SK-N-SH treated with all-trans-retinoic acid at 6 μM for 48 hours (cell line): ENCODE data around the gene BNIPL.

Source experiments
- ATAC-seq: fragments of 200-7000 bp; cut with Tn5 transposase; 3 replicates; pipeline ENCODE4 v1.9.1; 2020; ENCODE audit warnings: mild to moderate bottlenecking, moderate library complexity
- ARNTL ChIP-seq: fragments of 450-650 bp; formaldehyde crosslinking; IDR thresholded peaks from 2 replicates; pipeline ENCODE4 v1.5.0; 2020; ENCODE audit warnings: low read depth, mild to moderate bottlenecking, moderate library complexity, borderline replicate concordance
- BACH2 ChIP-seq: fragments of 250-450 bp; sonication (Bioruptor Pico); IDR thresholded peaks from 2 replicates; pipeline ENCODE4 v1.9.0; 2021; ENCODE audit warnings: mild to moderate bottlenecking, borderline replicate concordance
- CSDC2 ChIP-seq: fragments of 250-450 bp; sonication (Bioruptor Pico); IDR thresholded peaks from 2 replicates; pipeline ENCODE4 v1.5.0; 2020; ENCODE audit warnings: mild to moderate bottlenecking, moderate library complexity
- ESRRG ChIP-seq: fragments of 250-450 bp; sonication (Bioruptor Pico); IDR thresholded peaks from 2 replicates; pipeline ENCODE4 v1.6.1; 2021; ENCODE audit warnings: mild to moderate bottlenecking
- GLIS3 ChIP-seq: fragments of 250-450 bp; sonication (Bioruptor Pico); IDR thresholded peaks from 2 replicates; pipeline ENCODE4 v1.5.0; 2020; ENCODE audit warnings: mild to moderate bottlenecking, moderate library complexity
- ISL1 ChIP-seq: fragments of 250-450 bp; sonication (Bioruptor Pico); IDR thresholded peaks from 2 replicates; pipeline ENCODE4 v2.1.2; 2022; ENCODE audit warnings: mild to moderate bottlenecking, moderate library complexity
- OSR1 ChIP-seq: fragments of 250-450 bp; sonication (Bioruptor Pico); IDR thresholded peaks from 2 replicates; pipeline ENCODE4 v1.8.0; 2022; ENCODE audit warnings: moderate library complexity, mild to moderate bottlenecking, inconsistent platforms
- POU6F1 ChIP-seq: fragments of 250-450 bp; sonication (Bioruptor Pico); IDR thresholded peaks from 2 replicates; pipeline ENCODE4 v1.8.0; 2021; ENCODE audit warnings: low read depth, mild to moderate bottlenecking, moderate library complexity, borderline replicate concordance
- PPARA ChIP-seq: fragments of 250-450 bp; sonication (Bioruptor Pico); IDR thresholded peaks from 2 replicates; pipeline ENCODE4 v1.5.0; 2020; ENCODE audit warnings: mild to moderate bottlenecking, borderline replicate concordance
- RARB ChIP-seq: fragments of 250-450 bp; sonication (Bioruptor Pico); IDR thresholded peaks from 2 replicates; pipeline ENCODE4 v1.8.0; 2021; ENCODE audit warnings: mild to moderate bottlenecking, moderate library complexity
- SNAI2 ChIP-seq: fragments of 250-450 bp; sonication (Bioruptor Pico); IDR thresholded peaks from 2 replicates; pipeline ENCODE4 v1.5.0; 2020; ENCODE audit warnings: mild to moderate bottlenecking, moderate library complexity
- TCF4 ChIP-seq: fragments of 250-450 bp; sonication (Bioruptor Pico); IDR thresholded peaks from 2 replicates; pipeline ENCODE4 v1.8.0; 2021; ENCODE audit warnings: mild to moderate bottlenecking, moderate library complexity, borderline replicate concordance
- TOX ChIP-seq: fragments of 250-450 bp; sonication (Bioruptor Pico); IDR thresholded peaks from 2 replicates; pipeline ENCODE4 v1.8.0; 2021; ENCODE audit warnings: mild to moderate bottlenecking, moderate library complexity, borderline replicate concordance
- ZC3H10 ChIP-seq: fragments of 250-450 bp; sonication (Bioruptor Pico); IDR thresholded peaks from 2 replicates; pipeline ENCODE4 v1.5.1; 2021; ENCODE audit warnings: mild to moderate bottlenecking, moderate library complexity
- ZFP3 ChIP-seq: fragments of 250-450 bp; sonication (Bioruptor Pico); IDR thresholded peaks from 2 replicates; pipeline ENCODE4 v1.5.0; 2020; ENCODE audit warnings: mild to moderate bottlenecking, moderate library complexity
- ZFP30 ChIP-seq: fragments of 450-650 bp; formaldehyde crosslinking; IDR thresholded peaks from 2 replicates; pipeline ENCODE4 v1.5.0; 2022; ENCODE audit warnings: mild to moderate bottlenecking, moderate library complexity
- ZNF565 ChIP-seq: fragments of 450-650 bp; formaldehyde crosslinking; conservative IDR thresholded peaks from 2 replicates; pipeline ENCODE4 v1.5.0; 2020; ENCODE audit warnings: low read depth, mild to moderate bottlenecking, moderate library complexity
- ZNF70 ChIP-seq: fragments of 450-650 bp; formaldehyde crosslinking; IDR thresholded peaks from 2 replicates; pipeline ENCODE4 v1.5.0; 2020; ENCODE audit warnings: mild to moderate bottlenecking, moderate library complexity
- ZNF8 ChIP-seq: fragments of 450-650 bp; formaldehyde crosslinking; IDR thresholded peaks from 2 replicates; pipeline ENCODE4 v1.5.0; 2020; ENCODE audit warnings: mild to moderate bottlenecking, moderate library complexity
- TF ChIP-seq, protein P1 (sequence below): fragments of 250-450 bp; sonication (Bioruptor Pico); IDR thresholded peaks from 2 replicates; pipeline ENCODE4 v1.8.0; 2020; ENCODE audit warnings: mild to moderate bottlenecking, moderate library complexity, borderline replicate concordance
- TF ChIP-seq, protein P2 (sequence below): fragments of 250-450 bp; sonication (Bioruptor Pico); IDR thresholded peaks from 2 replicates; pipeline ENCODE4 v1.5.1; 2020; ENCODE audit warnings: low read depth, mild to moderate bottlenecking, moderate library complexity
- TF ChIP-seq, protein P3 (sequence below): fragments of 250-450 bp; sonication (Bioruptor Pico); IDR thresholded peaks from 2 replicates; pipeline ENCODE4 v1.5.1; 2021; ENCODE audit warnings: mild to moderate bottlenecking, moderate library complexity
- TF ChIP-seq, protein P4 (sequence below): fragments of 250-450 bp; sonication (Bioruptor Pico); IDR thresholded peaks from 2 replicates; pipeline ENCODE4 v1.5.0; 2020; ENCODE audit warnings: mild to moderate bottlenecking, moderate library complexity

The BNIPL gene

DNA sequence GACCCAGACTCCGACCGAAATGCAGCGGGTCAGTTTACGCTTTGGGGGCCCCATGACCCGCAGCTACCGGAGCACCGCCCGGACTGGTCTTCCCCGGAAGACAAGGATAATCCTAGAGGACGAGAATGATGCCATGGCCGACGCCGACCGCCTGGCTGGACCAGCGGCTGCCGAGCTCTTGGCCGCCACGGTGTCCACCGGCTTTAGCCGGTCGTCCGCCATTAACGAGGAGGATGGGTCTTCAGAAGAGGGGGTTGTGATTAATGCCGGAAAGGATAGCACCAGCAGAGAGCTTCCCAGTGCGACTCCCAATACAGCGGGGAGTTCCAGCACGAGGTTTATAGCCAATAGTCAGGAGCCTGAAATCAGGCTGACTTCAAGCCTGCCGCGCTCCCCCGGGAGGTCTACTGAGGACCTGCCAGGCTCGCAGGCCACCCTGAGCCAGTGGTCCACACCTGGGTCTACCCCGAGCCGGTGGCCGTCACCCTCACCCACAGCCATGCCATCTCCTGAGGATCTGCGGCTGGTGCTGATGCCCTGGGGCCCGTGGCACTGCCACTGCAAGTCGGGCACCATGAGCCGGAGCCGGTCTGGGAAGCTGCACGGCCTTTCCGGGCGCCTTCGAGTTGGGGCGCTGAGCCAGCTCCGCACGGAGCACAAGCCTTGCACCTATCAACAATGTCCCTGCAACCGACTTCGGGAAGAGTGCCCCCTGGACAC lies 11.7 kb downstream of the BNIPL start:
- peak; percentile 87 for ATAC-seq
- TF ChIP-seq, protein P1, sequence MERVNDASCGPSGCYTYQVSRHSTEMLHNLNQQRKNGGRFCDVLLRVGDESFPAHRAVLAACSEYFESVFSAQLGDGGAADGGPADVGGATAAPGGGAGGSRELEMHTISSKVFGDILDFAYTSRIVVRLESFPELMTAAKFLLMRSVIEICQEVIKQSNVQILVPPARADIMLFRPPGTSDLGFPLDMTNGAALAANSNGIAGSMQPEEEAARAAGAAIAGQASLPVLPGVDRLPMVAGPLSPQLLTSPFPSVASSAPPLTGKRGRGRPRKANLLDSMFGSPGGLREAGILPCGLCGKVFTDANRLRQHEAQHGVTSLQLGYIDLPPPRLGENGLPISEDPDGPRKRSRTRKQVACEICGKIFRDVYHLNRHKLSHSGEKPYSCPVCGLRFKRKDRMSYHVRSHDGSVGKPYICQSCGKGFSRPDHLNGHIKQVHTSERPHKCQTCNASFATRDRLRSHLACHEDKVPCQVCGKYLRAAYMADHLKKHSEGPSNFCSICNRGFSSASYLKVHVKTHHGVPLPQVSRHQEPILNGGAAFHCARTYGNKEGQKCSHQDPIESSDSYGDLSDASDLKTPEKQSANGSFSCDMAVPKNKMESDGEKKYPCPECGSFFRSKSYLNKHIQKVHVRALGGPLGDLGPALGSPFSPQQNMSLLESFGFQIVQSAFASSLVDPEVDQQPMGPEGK (CRISPR knock-in tag), result no peak; the same call in 1 of the 2 replicates
- TF ChIP-seq, protein P2, sequence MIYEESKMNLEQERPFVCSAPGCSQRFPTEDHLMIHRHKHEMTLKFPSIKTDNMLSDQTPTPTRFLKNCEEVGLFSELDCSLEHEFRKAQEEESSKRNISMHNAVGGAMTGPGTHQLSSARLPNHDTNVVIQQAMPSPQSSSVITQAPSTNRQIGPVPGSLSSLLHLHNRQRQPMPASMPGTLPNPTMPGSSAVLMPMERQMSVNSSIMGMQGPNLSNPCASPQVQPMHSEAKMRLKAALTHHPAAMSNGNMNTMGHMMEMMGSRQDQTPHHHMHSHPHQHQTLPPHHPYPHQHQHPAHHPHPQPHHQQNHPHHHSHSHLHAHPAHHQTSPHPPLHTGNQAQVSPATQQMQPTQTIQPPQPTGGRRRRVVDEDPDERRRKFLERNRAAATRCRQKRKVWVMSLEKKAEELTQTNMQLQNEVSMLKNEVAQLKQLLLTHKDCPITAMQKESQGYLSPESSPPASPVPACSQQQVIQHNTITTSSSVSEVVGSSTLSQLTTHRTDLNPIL (CRISPR knock-in tag), result no peak
- TF ChIP-seq BACH2 (no peak), SNAI2 (CRISPR knock-in tag) (no peak), ZC3H10 (CRISPR knock-in tag) (no peak), TCF4 (CRISPR knock-in tag) (no peak), POU6F1 (CRISPR knock-in tag) (no peak), RARB (CRISPR knock-in tag) (no peak), TOX (peak; percentile 24; the same call in 1 of the 2 replicates), ARNTL (CRISPR knock-in tag) (no peak), ESRRG (CRISPR knock-in tag) (no peak), ZFP30 (CRISPR knock-in tag) (no peak), OSR1 (CRISPR knock-in tag) (no peak), ZFP3 (CRISPR knock-in tag) (peak; percentile 30; the same call in 1 of the 2 replicates), ZNF8 (CRISPR knock-in tag) (no peak), ISL1 (CRISPR knock-in tag) (no peak), ZNF565 (CRISPR knock-in tag) (no peak), ZNF70 (no peak), PPARA (CRISPR knock-in tag) (no peak), GLIS3 (0 out of 2 replicates have a peak, but pooled peaks have one; percentile 51)
- TF ChIP-seq, protein P3, sequence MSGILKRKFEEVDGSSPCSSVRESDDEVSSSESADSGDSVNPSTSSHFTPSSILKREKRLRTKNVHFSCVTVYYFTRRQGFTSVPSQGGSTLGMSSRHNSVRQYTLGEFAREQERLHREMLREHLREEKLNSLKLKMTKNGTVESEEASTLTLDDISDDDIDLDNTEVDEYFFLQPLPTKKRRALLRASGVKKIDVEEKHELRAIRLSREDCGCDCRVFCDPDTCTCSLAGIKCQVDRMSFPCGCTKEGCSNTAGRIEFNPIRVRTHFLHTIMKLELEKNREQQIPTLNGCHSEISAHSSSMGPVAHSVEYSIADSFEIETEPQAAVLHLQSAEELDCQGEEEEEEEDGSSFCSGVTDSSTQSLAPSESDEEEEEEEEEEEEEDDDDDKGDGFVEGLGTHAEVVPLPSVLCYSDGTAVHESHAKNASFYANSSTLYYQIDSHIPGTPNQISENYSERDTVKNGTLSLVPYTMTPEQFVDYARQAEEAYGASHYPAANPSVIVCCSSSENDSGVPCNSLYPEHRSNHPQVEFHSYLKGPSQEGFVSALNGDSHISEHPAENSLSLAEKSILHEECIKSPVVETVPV, result no peak
- TF ChIP-seq, protein P4, sequence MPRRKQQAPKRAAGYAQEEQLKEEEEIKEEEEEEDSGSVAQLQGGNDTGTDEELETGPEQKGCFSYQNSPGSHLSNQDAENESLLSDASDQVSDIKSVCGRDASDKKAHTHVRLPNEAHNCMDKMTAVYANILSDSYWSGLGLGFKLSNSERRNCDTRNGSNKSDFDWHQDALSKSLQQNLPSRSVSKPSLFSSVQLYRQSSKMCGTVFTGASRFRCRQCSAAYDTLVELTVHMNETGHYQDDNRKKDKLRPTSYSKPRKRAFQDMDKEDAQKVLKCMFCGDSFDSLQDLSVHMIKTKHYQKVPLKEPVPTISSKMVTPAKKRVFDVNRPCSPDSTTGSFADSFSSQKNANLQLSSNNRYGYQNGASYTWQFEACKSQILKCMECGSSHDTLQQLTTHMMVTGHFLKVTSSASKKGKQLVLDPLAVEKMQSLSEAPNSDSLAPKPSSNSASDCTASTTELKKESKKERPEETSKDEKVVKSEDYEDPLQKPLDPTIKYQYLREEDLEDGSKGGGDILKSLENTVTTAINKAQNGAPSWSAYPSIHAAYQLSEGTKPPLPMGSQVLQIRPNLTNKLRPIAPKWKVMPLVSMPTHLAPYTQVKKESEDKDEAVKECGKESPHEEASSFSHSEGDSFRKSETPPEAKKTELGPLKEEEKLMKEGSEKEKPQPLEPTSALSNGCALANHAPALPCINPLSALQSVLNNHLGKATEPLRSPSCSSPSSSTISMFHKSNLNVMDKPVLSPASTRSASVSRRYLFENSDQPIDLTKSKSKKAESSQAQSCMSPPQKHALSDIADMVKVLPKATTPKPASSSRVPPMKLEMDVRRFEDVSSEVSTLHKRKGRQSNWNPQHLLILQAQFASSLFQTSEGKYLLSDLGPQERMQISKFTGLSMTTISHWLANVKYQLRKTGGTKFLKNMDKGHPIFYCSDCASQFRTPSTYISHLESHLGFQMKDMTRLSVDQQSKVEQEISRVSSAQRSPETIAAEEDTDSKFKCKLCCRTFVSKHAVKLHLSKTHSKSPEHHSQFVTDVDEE (CRISPR knock-in tag), result no peak
- TF ChIP-seq, all 23 proteins: peak for 3

GRCh38 chr1:151048645-151049032 lies 12.3 kb downstream of the BNIPL start:
- no peak for ATAC-seq
- no peak for TF ChIP-seq ISL1 (CRISPR knock-in tag)
- TF ChIP-seq ESRRG (CRISPR knock-in tag), result no peak
- TF ChIP-seq, protein P2 (CRISPR knock-in tag), result no peak
- TF ChIP-seq, protein P1 (CRISPR knock-in tag), result no peak
- TF ChIP-seq OSR1 (CRISPR knock-in tag), result no peak
- TF ChIP-seq, protein P4 (CRISPR knock-in tag), result no peak
- TF ChIP-seq ZNF565 (CRISPR knock-in tag), result no peak
- no peak for TF ChIP-seq TCF4 (CRISPR knock-in tag)
- TF ChIP-seq RARB (CRISPR knock-in tag), result no peak
- no peak for TF ChIP-seq BACH2
- no peak for TF ChIP-seq ZNF70
- TF ChIP-seq CSDC2 (CRISPR knock-in tag), result no peak
- no peak for TF ChIP-seq ZFP30 (CRISPR knock-in tag)
- no peak for TF ChIP-seq ZC3H10 (CRISPR knock-in tag)
- TF ChIP-seq TOX, result no peak
